Measurements from ENCODE around the gene DSTYK. TPM values are rescaled to one million over a fixed set of nuclear protein-coding genes. Genes with fewer than 3 reads are reported as not detected.
A peak's percentile ranks its signal among the peaks of the same experiment; 100 is the strongest.

DSTYK gene
- total RNA-seq, 1 donor from 2014 or later: 12.6 TPM

DNA sequence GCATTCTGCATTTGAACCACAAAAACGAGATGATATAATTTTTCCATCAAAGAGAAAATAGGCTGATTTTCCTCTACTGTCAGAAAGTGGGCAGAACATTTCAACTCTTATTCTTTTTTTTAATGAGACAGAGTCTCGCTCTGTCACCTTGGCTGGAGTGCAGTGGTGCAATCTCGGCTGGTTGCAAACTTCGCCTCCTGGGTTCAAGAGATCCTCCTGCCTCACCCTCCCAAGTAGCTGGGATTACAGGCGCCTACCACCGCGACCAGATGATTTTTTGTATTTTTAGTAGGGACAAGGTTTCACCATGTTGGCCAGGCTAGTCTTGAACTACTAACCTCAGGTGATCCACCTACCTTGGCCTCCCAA, 11.6 kb downstream of the DSTYK start:
- no peak overlapping the region for H3K4me3 Mint-ChIP-seq (ENCODE audit: unreplicated experiment)
- no peak for DNase-seq (ENCODE audit: low spot score)
- H3K4me1 Mint-ChIP-seq (ENCODE audit: low read depth): peaks cover 31% of the 10 kb centered on the region
- TF ChIP-seq, protein P1, sequence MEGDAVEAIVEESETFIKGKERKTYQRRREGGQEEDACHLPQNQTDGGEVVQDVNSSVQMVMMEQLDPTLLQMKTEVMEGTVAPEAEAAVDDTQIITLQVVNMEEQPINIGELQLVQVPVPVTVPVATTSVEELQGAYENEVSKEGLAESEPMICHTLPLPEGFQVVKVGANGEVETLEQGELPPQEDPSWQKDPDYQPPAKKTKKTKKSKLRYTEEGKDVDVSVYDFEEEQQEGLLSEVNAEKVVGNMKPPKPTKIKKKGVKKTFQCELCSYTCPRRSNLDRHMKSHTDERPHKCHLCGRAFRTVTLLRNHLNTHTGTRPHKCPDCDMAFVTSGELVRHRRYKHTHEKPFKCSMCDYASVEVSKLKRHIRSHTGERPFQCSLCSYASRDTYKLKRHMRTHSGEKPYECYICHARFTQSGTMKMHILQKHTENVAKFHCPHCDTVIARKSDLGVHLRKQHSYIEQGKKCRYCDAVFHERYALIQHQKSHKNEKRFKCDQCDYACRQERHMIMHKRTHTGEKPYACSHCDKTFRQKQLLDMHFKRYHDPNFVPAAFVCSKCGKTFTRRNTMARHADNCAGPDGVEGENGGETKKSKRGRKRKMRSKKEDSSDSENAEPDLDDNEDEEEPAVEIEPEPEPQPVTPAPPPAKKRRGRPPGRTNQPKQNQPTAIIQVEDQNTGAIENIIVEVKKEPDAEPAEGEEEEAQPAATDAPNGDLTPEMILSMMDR (IDR thresholded peaks at IDR 0.05): no peak
- no peak overlapping the region for H3K27ac Mint-ChIP-seq (ENCODE audit: unreplicated experiment)
- no peaks in the 10 kb centered on the region for H3K9me3 Mint-ChIP-seq (ENCODE audit: low read depth)
- H3K36me3 Mint-ChIP-seq (ENCODE audit: low read depth): no peaks in the 10 kb centered on the region
- H3K27me3 Mint-ChIP-seq (ENCODE audit: low read depth): no peaks in the 10 kb centered on the region

DNA sequence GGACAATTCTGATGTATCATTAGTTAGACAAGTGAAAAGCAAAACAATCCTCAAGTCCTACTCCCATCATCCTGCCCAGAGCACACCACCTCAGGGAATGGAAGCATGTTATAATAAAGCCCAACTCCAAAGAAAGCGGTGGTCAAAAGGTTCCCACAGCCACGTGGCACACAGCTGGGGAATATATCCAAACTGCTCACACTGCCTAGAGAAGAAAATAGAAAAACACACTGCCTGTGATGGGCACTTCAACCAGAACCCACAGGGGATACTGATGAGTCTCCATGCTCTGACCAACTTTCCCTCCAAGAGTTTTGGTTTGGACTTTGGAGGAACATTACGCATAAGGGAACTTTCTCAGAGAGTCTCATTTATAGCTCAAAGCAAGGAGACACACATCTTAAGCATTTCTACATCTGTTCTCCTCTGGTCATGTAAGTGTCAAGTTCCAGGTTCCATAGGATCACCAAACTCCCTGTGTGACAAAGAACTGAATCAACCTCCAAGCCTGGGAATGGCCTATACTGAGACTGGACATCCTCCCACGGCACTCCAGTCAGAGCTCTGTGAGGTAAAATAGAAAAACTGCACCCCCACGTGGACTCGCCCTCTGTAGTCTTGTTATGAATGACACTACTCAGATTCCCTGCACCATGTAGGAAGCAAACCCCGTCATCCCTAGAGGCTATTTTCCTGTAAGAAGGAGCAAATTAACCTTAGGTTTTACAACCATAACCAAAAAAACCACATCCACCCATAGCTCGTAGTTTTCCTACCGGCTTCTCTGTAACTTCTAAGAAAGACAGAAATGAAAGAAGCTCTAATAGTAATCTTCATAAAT, 12.2 kb downstream of the DSTYK start:
- H3K4me3 Mint-ChIP-seq (ENCODE audit: unreplicated experiment): no peak overlapping the region
- no peaks in the 10 kb centered on the region for H3K36me3 Mint-ChIP-seq (ENCODE audit: low read depth)
- H3K4me1 Mint-ChIP-seq (ENCODE audit: low read depth): peaks cover 27% of the 10 kb centered on the region
- H3K9me3 Mint-ChIP-seq (ENCODE audit: low read depth): no peaks in the 10 kb centered on the region
- TF ChIP-seq, protein P1 (IDR thresholded peaks at IDR 0.05): peak; percentile 33
- peak overlapping the region; percentile 37 for H3K27ac Mint-ChIP-seq (ENCODE audit: unreplicated experiment)
- no peaks in the 10 kb centered on the region for H3K27me3 Mint-ChIP-seq (ENCODE audit: low read depth)
- no peak for DNase-seq (ENCODE audit: low spot score)

DNA sequence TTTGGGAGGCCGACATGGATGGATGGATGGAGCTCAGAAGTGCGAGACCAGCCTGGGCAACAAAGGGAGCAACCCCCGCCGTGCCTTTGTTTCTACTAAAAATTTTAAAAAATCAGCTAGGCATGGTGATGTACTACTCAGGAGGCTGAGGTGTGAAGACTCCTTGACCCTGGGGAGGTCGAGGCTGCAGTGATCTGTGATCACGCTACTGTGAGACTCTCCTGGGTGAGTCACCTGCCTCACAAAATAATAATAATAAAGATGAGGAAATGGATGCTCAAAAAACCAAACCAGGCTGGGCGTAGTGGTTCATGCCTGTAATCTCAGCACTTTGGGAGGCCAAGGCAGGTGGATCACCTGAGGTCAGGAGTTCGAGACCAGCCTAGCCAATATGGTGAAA, 19.2 kb downstream of the DSTYK start:
- no peaks in the 10 kb centered on the region for H3K9me3 Mint-ChIP-seq (ENCODE audit: low read depth)
- no peaks in the 10 kb centered on the region for H3K27me3 Mint-ChIP-seq (ENCODE audit: low read depth)
- H3K4me1 Mint-ChIP-seq (ENCODE audit: low read depth): peaks cover 21% of the 10 kb centered on the region
- H3K4me3 Mint-ChIP-seq (ENCODE audit: unreplicated experiment): no peak overlapping the region
- DNase-seq (ENCODE audit: low spot score): no peak
- H3K27ac Mint-ChIP-seq (ENCODE audit: unreplicated experiment): no peak overlapping the region
- TF ChIP-seq, protein P1 (IDR thresholded peaks at IDR 0.05): no peak
- H3K36me3 Mint-ChIP-seq (ENCODE audit: low read depth): peaks cover 3% of the 10 kb centered on the region

DNA sequence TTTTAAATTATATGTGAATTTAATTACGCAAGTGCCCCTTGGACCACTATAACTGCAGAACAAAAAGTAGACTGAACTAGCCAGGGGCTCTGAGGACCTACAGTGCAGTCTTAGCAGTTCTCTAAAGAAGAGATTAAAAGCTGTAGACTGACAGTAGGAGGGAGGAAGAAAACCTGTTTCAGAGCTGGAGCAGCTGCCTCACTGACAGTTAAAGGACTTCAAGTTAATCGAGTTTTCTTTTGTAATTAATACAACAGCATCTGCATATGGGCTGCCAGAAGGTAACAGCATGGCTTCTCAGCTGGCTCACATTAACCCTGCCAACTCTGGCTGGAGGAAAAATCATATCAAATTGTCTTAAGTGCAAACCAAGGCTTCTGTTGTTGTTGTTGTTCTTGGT, 19.9 kb downstream of the DSTYK start:
- H3K9me3 Mint-ChIP-seq (ENCODE audit: low read depth): no peaks in the 10 kb centered on the region

DNA sequence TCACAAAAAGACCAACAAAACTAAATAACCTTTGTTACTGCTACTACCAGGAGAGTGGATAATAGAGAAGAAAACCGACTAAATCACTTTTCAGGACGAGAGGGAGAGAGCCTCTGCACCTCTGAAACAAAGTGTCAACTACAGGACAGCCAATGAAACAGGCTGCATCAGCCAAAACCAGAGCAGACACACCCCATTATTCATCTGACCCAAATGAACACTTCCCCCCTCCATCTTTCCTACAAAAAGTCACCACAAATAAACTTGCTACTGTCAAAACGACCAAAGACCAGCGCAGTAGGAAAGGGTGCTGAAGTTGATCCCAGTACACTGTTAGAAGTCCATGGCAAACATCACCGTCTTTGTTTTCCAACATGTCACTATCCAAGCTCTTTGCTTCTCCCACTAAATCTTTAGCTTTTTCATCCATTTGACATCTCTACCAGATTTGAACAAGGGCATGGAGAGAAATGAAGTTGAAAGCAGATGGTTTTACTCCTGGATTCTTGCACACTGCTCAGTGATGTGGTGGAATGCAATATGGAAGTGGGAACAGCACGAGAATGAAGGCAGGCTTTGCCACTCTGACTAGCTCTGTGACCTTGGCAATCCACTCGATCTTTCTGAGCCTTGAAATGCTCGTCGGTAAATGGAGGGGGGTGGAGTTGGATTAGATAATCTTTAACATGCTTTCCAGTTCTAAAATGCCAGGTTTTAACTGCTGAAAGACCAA, 20.5 kb downstream of the DSTYK start:
- peaks cover 21% of the 10 kb centered on the region for H3K4me1 Mint-ChIP-seq (ENCODE audit: low read depth)

More for the DNA sequence above, 19.9 kb downstream of the DSTYK start:
- no peak for DNase-seq (ENCODE audit: low spot score)
- peaks cover 21% of the 10 kb centered on the region for H3K4me1 Mint-ChIP-seq (ENCODE audit: low read depth)
- no peak overlapping the region for H3K4me3 Mint-ChIP-seq (ENCODE audit: unreplicated experiment)
- no peaks in the 10 kb centered on the region for H3K27me3 Mint-ChIP-seq (ENCODE audit: low read depth)
- no peak overlapping the region for H3K27ac Mint-ChIP-seq (ENCODE audit: unreplicated experiment)
- TF ChIP-seq, protein P1 (IDR thresholded peaks at IDR 0.05): no peak
- peaks cover 3% of the 10 kb centered on the region for H3K36me3 Mint-ChIP-seq (ENCODE audit: low read depth)

More for the DNA sequence above, 20.5 kb downstream of the DSTYK start:
- Mint-ChIP-seq H3K36me3 (ENCODE audit: low read depth) (peaks cover 4% of the 10 kb centered on the region), H3K9me3 (ENCODE audit: low read depth) (no peaks in the 10 kb centered on the region), H3K27me3 (ENCODE audit: low read depth) (no peaks in the 10 kb centered on the region), H3K27ac (ENCODE audit: unreplicated experiment) (peak overlapping the region; percentile 32), H3K4me3 (ENCODE audit: unreplicated experiment) (no peak overlapping the region)
- DNase-seq (ENCODE audit: low spot score): no peak
- TF ChIP-seq, protein P1 (IDR thresholded peaks at IDR 0.05): no peak

Data from chondrocyte (in vitro differentiated cells).